Islet precursor cell (in vitro differentiated cells): ENCODE measurements around the gene ZFHX3.
"Not testable (repeated sequence)": the region's sequence is repeated elsewhere in the genome, so short reads cannot be mapped to it uniquely, and the experiment has no call there.

ENCODE experiments used
- DNase-seq: peaks from one replicate; pipeline ENCODE4 v3.0.0-alpha.2; 2018

Gene ZFHX3

GRCh38 chr16:73047536-73048291 is at the start of gene ZFHX3:
ZFHX3 (minus strand) TSS chr16:73048128; CDS start chr16:72960145, 87,983 bp downstream.
- peak; percentile 91 for DNase-seq

DNA sequence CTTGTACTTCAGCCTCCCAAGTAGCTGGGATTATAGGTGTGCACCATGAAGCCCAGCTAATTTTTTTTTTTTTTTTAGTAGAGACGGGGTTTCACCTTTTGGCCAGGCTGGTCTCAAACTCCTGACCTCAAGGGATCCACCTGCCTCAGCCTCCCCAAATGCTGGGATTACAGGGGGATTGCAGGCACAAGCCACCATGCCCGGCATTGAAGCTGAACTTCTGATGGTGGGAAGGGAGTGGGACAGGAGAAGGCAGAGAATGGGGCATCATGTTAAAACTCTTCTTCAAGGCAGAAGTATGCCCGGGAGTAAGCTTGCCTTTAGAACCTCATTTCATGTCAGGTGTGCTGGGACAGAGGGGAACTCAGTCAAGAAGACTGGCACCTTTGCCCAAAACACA is 48.6 kb upstream of the ZFHX3 start:
- no peak for DNase-seq

DNA sequence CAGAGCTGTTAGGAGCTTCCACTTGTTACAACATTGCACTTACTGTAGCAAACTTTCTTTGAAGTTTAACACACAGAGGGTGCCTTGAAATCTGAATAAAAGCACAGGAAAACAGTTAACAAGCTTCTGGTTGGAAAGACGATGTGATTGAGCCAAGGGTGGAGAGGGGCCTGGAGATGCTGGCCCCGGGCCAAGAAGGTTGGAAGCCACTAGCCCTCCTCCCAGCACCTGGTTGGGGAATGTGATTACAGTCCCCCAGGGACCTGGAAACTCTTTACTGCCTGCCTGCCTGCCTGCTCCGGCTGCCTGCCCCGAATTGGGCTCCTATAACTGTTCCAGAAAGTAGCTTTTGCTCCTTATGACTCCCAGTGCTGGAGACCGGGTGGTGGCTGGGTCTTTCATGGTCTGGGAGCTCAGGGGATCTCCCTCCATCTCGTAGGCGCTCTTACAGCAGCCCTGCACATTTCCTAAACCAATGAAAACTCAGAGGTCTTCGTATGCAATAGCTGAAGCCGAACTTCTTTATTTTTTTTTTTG is 48.0 kb upstream of the ZFHX3 start:
- peak; percentile 65 for DNase-seq

DNA sequence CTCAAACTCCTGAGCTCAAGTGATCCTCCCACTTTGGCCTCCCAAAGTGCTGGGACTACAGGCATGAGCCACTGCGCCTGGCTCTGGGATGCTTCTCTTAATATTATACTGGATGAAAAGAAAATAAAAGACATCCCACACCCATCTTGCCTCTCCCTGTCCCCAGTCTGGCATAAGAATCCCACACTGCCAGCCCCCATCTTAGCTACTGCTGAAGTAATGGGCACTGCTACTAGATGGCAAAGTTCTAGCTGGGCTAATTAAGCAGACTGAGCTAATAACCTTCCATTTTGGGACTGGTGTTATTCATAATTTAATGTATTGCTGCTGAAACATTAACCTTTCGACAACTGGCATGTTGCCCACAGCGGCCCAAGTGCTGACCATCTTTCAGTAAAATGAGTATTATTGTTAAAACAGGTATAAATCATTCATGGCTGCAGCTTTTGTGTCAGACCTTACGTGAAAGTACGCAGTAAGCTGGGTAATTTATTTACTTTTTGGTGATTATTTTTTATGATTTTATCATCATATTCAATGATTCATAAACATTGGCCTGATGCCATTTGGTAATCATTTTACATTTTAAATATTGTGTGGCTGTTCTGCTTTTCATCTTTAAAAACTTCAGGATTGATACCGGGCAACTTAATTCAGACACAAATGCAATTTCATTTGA is 47.4 kb upstream of the ZFHX3 start:
- DNase-seq = no peak

- DNase-seq = no peak
Measured at GRCh38 chr16:73094371-73094770, 46.4 kb upstream of the ZFHX3 start.

GRCh38 chr16:73093146-73094144 is 45.5 kb upstream of the ZFHX3 start:
- no peak for DNase-seq

DNA sequence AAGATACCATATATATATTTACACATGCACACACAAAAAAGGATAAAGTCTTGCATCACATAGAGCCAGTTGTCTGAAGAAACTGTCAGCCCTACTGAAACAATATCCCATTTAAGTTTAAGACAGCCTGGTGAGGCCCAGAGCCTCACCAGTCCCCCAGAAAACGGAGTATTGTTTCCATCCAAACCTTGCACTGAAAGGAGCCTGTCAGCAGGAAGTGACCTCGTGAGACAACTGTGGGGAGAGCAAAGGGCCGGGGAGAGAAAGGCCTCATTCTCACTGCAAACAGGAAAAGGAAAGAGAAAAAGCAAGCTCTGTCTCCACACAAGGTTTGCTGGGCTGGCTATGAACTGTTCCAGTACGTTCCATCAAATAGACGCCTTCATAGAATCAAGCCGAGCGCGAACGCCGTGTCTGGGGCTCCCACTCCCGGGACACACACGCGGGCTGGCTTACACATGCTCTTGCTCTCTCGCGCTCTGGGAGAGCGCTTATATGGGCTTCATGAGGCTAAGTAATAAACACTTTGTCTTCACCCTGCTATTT is 44.4 kb upstream of the ZFHX3 start:
- DNase-seq = peak; percentile 63

DNA sequence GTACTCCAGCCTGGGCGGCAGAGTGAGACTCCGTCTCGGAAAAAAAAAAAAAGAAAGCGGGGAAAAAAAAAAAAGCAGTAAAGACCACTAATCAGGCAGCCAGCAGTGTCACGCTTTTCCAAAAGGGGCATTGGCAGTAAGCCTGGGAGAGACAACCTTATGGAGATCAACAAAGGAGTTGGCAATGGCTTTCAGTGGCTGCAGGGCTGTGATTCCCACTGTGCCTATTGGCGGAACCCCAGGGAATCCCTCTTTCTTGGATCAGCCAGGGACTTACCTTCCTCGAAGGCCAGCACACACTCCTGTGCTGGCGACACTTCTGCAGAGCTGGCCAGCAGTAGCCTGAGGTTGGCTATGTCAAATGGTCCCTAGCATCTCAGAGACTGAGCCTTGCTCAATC is 43.2 kb upstream of the ZFHX3 start:
- DNase-seq = no peak

GRCh38 chr16:73089420-73089819 is 41.5 kb upstream of the ZFHX3 start:
- DNase-seq = no peak

GRCh38 chr16:73086108-73086507 is 38.2 kb upstream of the ZFHX3 start:
- DNase-seq = no peak

- no peak for DNase-seq
Measured at GRCh38 chr16:73083271-73083670, 35.3 kb upstream of the ZFHX3 start.

GRCh38 chr16:73082634-73083051 is 34.7 kb upstream of the ZFHX3 start:
- peak; percentile 81 for DNase-seq

- DNase-seq = no peak
Measured at GRCh38 chr16:73080931-73081330, 33.0 kb upstream of the ZFHX3 start.

DNA sequence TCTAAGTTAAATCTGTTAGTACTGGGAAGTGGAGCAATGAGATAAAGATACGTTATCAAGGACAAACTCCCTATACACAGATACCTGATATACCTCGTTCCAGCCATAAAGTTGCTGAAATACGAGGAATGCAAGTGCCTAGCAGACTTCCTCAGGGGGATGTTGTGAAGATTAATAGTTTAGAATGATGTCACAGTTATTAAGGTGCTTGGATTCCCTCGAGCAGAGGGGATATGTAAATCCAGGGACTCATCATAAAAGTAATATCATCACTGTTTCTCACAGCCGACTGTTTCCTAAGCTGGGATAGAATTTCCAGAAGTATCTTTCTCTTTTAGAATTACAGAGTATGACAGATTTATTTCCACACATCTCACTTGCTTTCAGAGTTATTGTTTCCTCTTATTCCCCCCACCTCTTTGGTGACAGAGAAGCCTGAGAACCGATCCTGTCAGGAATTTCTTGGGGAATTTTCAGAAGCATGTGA is 28.4 kb upstream of the ZFHX3 start:
- DNase-seq = no peak

- DNase-seq = no peak
Measured at GRCh38 chr16:73074382-73074781, 26.5 kb upstream of the ZFHX3 start.

DNA sequence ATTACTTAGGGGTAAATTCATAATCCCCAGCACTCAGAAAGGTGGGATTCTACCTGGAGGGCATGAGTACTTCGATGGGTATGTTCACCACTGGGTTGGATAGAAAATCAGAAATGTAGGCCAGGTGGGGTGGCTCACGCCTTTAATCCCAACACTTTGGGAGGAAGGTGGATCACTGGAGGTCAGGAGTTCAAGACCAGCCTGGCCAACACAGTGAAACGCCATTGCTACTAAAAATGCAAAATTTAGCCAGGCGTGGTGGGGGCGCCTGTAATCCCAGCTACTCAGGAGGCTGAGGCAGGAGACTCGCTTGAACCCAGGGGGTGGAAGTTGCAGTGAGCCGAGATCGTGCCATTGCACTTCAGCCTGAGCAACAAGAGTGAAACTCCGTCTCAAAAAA is 24.1 kb upstream of the ZFHX3 start:
- DNase-seq = not testable (repeated sequence)

GRCh38 chr16:73071131-73071940 is 23.4 kb upstream of the ZFHX3 start:
- peak; percentile 92 for DNase-seq

- no peak for DNase-seq
Measured at GRCh38 chr16:73069581-73070262, 21.8 kb upstream of the ZFHX3 start.

- peak; percentile 65 for DNase-seq
Measured at GRCh38 chr16:73068541-73069401, 20.8 kb upstream of the ZFHX3 start.
